GM23338 (cell line): ENCODE data around the gene ZMYND8. TPM values are rescaled to one million over a fixed set of nuclear protein-coding genes. Genes with fewer than 3 reads are reported as not detected.
A peak's percentile ranks its signal among the peaks of the same experiment; 100 is the strongest.
"Not testable (repeated sequence)": the region's sequence is repeated elsewhere in the genome, so short reads cannot be mapped to it uniquely, and the experiment has no call there.

Source experiments
- ATAC-seq: fragments of 200-7000 bp; cut with Tn5 transposase; 3 replicates; pipeline ENCODE4 v1.9.1; 2020
- DNase-seq: peaks from one replicate; pipeline ENCODE4 v3.0.0-alpha.2; 2015; ENCODE audit warnings: low spot score
- H2AFZ ChIP-seq: fragments of 200-600 bp; sonication (generic); 2 replicates; pipeline ENCODE4 v1.8.0; 2016; ENCODE audit warnings: antibody characterized with exemption, mild to moderate bottlenecking, moderate library complexity
- H3F3A ChIP-seq: fragments of 200-600 bp; sonication (generic); replicated peaks from 2 replicates; pipeline ENCODE4 v1.8.0; 2017; ENCODE audit warnings: antibody characterized with exemption, mixed run types, low read depth
- H3K27ac ChIP-seq: fragments of 200-600 bp; sonication (generic); 2 replicates; pipeline ENCODE4 v1.6.1; 2016; ENCODE audit warnings: low read depth
- H3K27me3 ChIP-seq: fragments of 200-600 bp; sonication (generic); 2 replicates; pipeline ENCODE4 v1.8.0; 2016; ENCODE audit warnings: mild to moderate bottlenecking, mixed run types, moderate library complexity; ENCODE audit not compliant: insufficient read depth
- H3K36me3 ChIP-seq: fragments of 200-600 bp; sonication (generic); 2 replicates; pipeline ENCODE4 v1.8.0; 2016; ENCODE audit warnings: mild to moderate bottlenecking; ENCODE audit not compliant: insufficient read depth
- H3K4me1 ChIP-seq: fragments of 200-600 bp; sonication (generic); 2 replicates; pipeline ENCODE4 v1.8.0; 2016; ENCODE audit warnings: mild to moderate bottlenecking, moderate library complexity; ENCODE audit not compliant: insufficient read depth
- H3K4me2 ChIP-seq: fragments of 200-600 bp; sonication (generic); 2 replicates; pipeline ENCODE4 v1.7.1; 2017; ENCODE audit warnings: mixed run types
- H3K4me3 ChIP-seq: fragments of 200-600 bp; sonication (generic); 2 replicates; pipeline ENCODE4 v1.6.1; 2016; ENCODE audit warnings: mixed run types
- H3K79me2 ChIP-seq: fragments of 200-600 bp; sonication (generic); replicated peaks from 2 replicates; pipeline ENCODE4 v1.8.0; 2017; ENCODE audit warnings: mild to moderate bottlenecking; ENCODE audit not compliant: insufficient read depth
- H3K9me2 ChIP-seq: fragments of 200-600 bp; sonication (generic); 2 replicates; pipeline ENCODE4 v1.8.0; 2017; ENCODE audit not compliant: insufficient read depth
- H4K20me1 ChIP-seq: fragments of 200-600 bp; sonication (generic); replicated peaks from 2 replicates; pipeline ENCODE4 v1.8.0; 2017; ENCODE audit warnings: mild to moderate bottlenecking; ENCODE audit not compliant: insufficient read depth
- H3K27ac Mint-ChIP-seq: 2 replicates; pipeline ENCODE4 v1.8.0; 2020; ENCODE audit warnings: inconsistent platforms, mild to moderate bottlenecking, moderate library complexity, mixed read lengths
- H3K27me3 Mint-ChIP-seq: 3 replicates; pipeline ENCODE4 v1.8.0; 2022; ENCODE audit warnings: low read depth, mild to moderate bottlenecking, moderate library complexity, mixed read lengths, inconsistent platforms; ENCODE audit not compliant: insufficient read depth, poor library complexity
- H3K36me3 Mint-ChIP-seq: 3 replicates; pipeline ENCODE4 v1.8.0; 2021; ENCODE audit warnings: low read depth, mild to moderate bottlenecking, inconsistent platforms, moderate library complexity, mixed read lengths
- H3K4me1 Mint-ChIP-seq: 3 replicates; pipeline ENCODE4 v1.8.0; 2020; ENCODE audit warnings: mild to moderate bottlenecking, inconsistent platforms, mixed read lengths
- H3K4me3 Mint-ChIP-seq: 3 replicates; pipeline ENCODE4 v1.8.0; 2021; ENCODE audit warnings: moderate library complexity, mild to moderate bottlenecking, inconsistent platforms, mixed read lengths
- H3K9me3 Mint-ChIP-seq: 3 replicates; pipeline ENCODE4 v1.8.0; 2020; ENCODE audit warnings: moderate library complexity, mild to moderate bottlenecking, inconsistent platforms, mixed read lengths
- CREB1 ChIP-seq: fragments of 250-450 bp; sonication (Bioruptor Pico); IDR thresholded peaks from 2 replicates; pipeline ENCODE4 v1.5.0; 2020; ENCODE audit warnings: low read depth, mild to moderate bottlenecking, moderate library complexity
- CTCF ChIP-seq, 2 experiments: fragments of 200-600 bp in 1 of 2; sonication (generic) in 1 of 2; conservative IDR thresholded peaks; 2 replicates each; pipeline versions ENCODE4 v1.5.1 to v1.6.1; 2016 to 2017; ENCODE audit warnings: antibody characterized with exemption in 2 of 2, low read depth in 2 of 2, mild to moderate bottlenecking in 2 of 2, moderate library complexity in 1 of 2
- ETS1 ChIP-seq: IDR thresholded peaks from 2 replicates; pipeline ENCODE4 v1.6.1; 2016; ENCODE audit warnings: antibody characterized with exemption
- EZH2 ChIP-seq: fragments of 200-600 bp; sonication (generic); IDR thresholded peaks from one replicate; pipeline ENCODE4 v1.8.0; 2017; ENCODE audit warnings: antibody characterized with exemption, mild to moderate bottlenecking, low read depth; ENCODE audit not compliant: unreplicated experiment
- EZH2phosphoT487 ChIP-seq: fragments of 200-600 bp; sonication (generic); IDR thresholded peaks from one replicate; pipeline ENCODE4 v1.8.1; 2018; ENCODE audit warnings: antibody characterized with exemption; ENCODE audit not compliant: unreplicated experiment
- JUNB ChIP-seq: IDR thresholded peaks from one replicate; pipeline ENCODE4 v1.6.1; 2016; ENCODE audit warnings: antibody characterized with exemption; ENCODE audit not compliant: unreplicated experiment
- NANOG ChIP-seq: IDR thresholded peaks from 2 replicates; pipeline ENCODE4 v1.6.1; 2016; ENCODE audit warnings: antibody characterized with exemption, borderline replicate concordance
- POLR2AphosphoS5 ChIP-seq: IDR thresholded peaks from 2 replicates; pipeline ENCODE4 v1.6.1; 2016; ENCODE audit warnings: antibody characterized with exemption, low read depth
- REST ChIP-seq: IDR thresholded peaks from one replicate; pipeline ENCODE4 v1.6.1; 2018; ENCODE audit warnings: antibody characterized with exemption; ENCODE audit not compliant: unreplicated experiment
- STAT1 ChIP-seq: IDR thresholded peaks from one replicate; pipeline ENCODE4 v1.6.1; 2016; ENCODE audit warnings: antibody characterized with exemption; ENCODE audit not compliant: unreplicated experiment
- ZNF331 ChIP-seq: fragments of 250-450 bp; sonication (Bioruptor Pico); IDR thresholded peaks from 2 replicates; pipeline ENCODE4 v1.5.0; 2020; ENCODE audit warnings: low read depth, mild to moderate bottlenecking, moderate library complexity
- polyA plus RNA-seq: library from polyadenylated mRNA; unstranded; fragments of >200 nt; fragmentation: Nextera tagmentation; extraction: Ambion mirVana; gene quantifications from 2 replicates; pipeline ENCODE4 v1.2.1, GENCODE V29; 2016
- total RNA-seq: library from RNA; depleted of rRNA; stranded (reverse); fragments of >200 nt; shearing (Covaris generic); gene quantifications from 2 replicates; pipeline ENCODE4 v1.2.3, GENCODE V29; 2014

ZMYND8 gene
- total and polyA plus RNA-seq, 2 experiments from 2014 or later, result 70.9 to 128 TPM

GRCh38 chr20:47289096-47289495 is 67.4 kb downstream of the ZMYND8 start (continued):
- no peak for TF ChIP-seq CTCF (conservative IDR thresholded peaks at IDR 0.05; ENCODE audit: low read depth in 2 of 2)

GRCh38 chr20:47288530-47288929 is 68.0 kb downstream of the ZMYND8 start:
- H3K4me1 Mint-ChIP-seq, H3K4me3 Mint-ChIP-seq, H3K4me1 ChIP-seq, H3K9me2 ChIP-seq, H3K27me3 ChIP-seq, DNase-seq, H3K4me2 ChIP-seq, H2AFZ ChIP-seq, H3K9me3 Mint-ChIP-seq, ATAC-seq, H3K4me3 ChIP-seq: not testable (repeated sequence)
- Mint-ChIP-seq H3K27me3 (peaks cover 15% of the 10 kb centered on the region), H3K27ac (0 out of 2 replicates have a peak overlapping the region, but pooled peaks have one; percentile 44), H3K36me3 (peaks cover 94% of the 10 kb centered on the region)
- peaks cover 72% of the 10 kb centered on the region for H3K36me3 ChIP-seq
- H3K27ac ChIP-seq, result peak overlapping the region; percentile 72
- H3F3A ChIP-seq, result peaks cover 37% of the 10 kb centered on the region
- H4K20me1 ChIP-seq, result peaks cover 15% of the 10 kb centered on the region
- peaks cover 66% of the 10 kb centered on the region for H3K79me2 ChIP-seq

GRCh38 chr20:47287609-47288144 is 68.8 kb downstream of the ZMYND8 start:
- peaks cover 96% of the 10 kb centered on the region for H3K36me3 Mint-ChIP-seq
- no peak for DNase-seq
- TF ChIP-seq POLR2AphosphoS5, result no peak
- no peak for TF ChIP-seq STAT1
- TF ChIP-seq EZH2, result no peak
- no peak for TF ChIP-seq REST
- TF ChIP-seq ZNF331, result no peak
- TF ChIP-seq ETS1, result no peak
- no peak for TF ChIP-seq JUNB
- no peak for TF ChIP-seq NANOG
- TF ChIP-seq EZH2phosphoT487, result no peak
- TF ChIP-seq CREB1 (CRISPR knock-in tag), result no peak
- TF ChIP-seq CTCF (conservative IDR thresholded peaks at IDR 0.05; ENCODE audit: low read depth in 2 of 2), result no peak

More at GRCh38 chr20:47287609-47288144, 68.8 kb downstream of the ZMYND8 start:
- no peaks in the 10 kb centered on the region for H3K9me2 ChIP-seq
- no peaks in the 10 kb centered on the region; the same call in 1 of the 2 replicates for H3K4me1 ChIP-seq
- H3K4me2 ChIP-seq, result no peak overlapping the region
- H2AFZ ChIP-seq, result no peak overlapping the region
- H3F3A ChIP-seq, result peaks cover 43% of the 10 kb centered on the region
- H3K27ac ChIP-seq, result peak overlapping the region; percentile 72; the same call in 1 of the 2 replicates
- Mint-ChIP-seq H3K4me3 (no peak overlapping the region), H3K27me3 (peaks cover 15% of the 10 kb centered on the region), H3K4me1 (peaks cover 6% of the 10 kb centered on the region; the same call in 2 of the 3 replicates), H3K9me3 (no peaks in the 10 kb centered on the region), H3K27ac (no peak overlapping the region; the same call in 1 of the 2 replicates)
- ATAC-seq, result no peak
- H3K27me3 ChIP-seq, result no peaks in the 10 kb centered on the region
- peaks cover 79% of the 10 kb centered on the region for H3K36me3 ChIP-seq
- H4K20me1 ChIP-seq, result peaks cover 19% of the 10 kb centered on the region
- H3K4me3 ChIP-seq, result no peak overlapping the region
- H3K79me2 ChIP-seq, result peaks cover 63% of the 10 kb centered on the region
